Omental fat pad (tissue), 4 donors: ENCODE measurements around the gene DCUN1D3. TPM values are rescaled to one million over a fixed set of nuclear protein-coding genes. Genes with fewer than 3 reads are reported as not detected.

Experiments used
- ATAC-seq: fragments of 150-250 bp; one replicate; pipeline ENCODE4 v1.9.1; 2016; ENCODE audit warnings: mild to moderate bottlenecking, moderate library complexity; ENCODE audit not compliant: low FRiP score
- DNase-seq: peaks from one replicate; pipeline ENCODE4 v3.0.0-alpha.2; 2019; ENCODE audit warnings: low spot score
- total RNA-seq, 4 donors: library from RNA; depleted of rRNA; stranded (reverse); fragments of >200 nt; gene quantifications; one replicate each; pipeline ENCODE4 v1.1.0, GENCODE V29; 2016
- TF ChIP-seq, protein P1 (sequence below), 3 donors: fragments of 450-650 bp; IDR thresholded peaks; one replicate each; pipeline ENCODE4 v1.5.1; 2016 to 2017; ENCODE audit warnings: antibody characterized with exemption in 3 of 3, mild to moderate bottlenecking in 3 of 3, moderate library complexity in 2 of 3

The DCUN1D3 gene
- total RNA-seq, 4 donors from 2014 or later = 37.4 to 103 (median 79.9) TPM

DNA sequence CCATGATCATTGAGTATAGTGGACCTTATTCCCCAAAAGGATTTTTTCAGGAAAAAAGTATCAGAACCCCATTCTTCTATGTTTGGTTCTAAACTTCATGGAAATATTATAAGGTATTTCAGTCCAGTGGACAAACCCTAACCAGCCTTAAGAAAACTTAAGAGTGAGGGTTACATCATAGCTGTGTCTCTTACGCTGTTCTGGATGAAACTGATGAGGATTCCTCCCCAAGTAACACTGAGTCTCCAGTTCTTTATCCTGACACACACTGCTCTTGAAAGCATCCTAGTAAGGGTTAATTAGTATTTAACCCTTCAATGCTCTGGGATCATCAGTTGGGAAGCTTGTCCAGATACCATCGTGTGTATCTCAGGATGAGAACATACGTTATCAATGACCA is 5.4 kb upstream of the DCUN1D3 start:
- no peak for DNase-seq
- ATAC-seq = no peak
- TF ChIP-seq, protein P1, sequence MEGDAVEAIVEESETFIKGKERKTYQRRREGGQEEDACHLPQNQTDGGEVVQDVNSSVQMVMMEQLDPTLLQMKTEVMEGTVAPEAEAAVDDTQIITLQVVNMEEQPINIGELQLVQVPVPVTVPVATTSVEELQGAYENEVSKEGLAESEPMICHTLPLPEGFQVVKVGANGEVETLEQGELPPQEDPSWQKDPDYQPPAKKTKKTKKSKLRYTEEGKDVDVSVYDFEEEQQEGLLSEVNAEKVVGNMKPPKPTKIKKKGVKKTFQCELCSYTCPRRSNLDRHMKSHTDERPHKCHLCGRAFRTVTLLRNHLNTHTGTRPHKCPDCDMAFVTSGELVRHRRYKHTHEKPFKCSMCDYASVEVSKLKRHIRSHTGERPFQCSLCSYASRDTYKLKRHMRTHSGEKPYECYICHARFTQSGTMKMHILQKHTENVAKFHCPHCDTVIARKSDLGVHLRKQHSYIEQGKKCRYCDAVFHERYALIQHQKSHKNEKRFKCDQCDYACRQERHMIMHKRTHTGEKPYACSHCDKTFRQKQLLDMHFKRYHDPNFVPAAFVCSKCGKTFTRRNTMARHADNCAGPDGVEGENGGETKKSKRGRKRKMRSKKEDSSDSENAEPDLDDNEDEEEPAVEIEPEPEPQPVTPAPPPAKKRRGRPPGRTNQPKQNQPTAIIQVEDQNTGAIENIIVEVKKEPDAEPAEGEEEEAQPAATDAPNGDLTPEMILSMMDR (IDR thresholded peaks at IDR 0.05) = no peak

DNA sequence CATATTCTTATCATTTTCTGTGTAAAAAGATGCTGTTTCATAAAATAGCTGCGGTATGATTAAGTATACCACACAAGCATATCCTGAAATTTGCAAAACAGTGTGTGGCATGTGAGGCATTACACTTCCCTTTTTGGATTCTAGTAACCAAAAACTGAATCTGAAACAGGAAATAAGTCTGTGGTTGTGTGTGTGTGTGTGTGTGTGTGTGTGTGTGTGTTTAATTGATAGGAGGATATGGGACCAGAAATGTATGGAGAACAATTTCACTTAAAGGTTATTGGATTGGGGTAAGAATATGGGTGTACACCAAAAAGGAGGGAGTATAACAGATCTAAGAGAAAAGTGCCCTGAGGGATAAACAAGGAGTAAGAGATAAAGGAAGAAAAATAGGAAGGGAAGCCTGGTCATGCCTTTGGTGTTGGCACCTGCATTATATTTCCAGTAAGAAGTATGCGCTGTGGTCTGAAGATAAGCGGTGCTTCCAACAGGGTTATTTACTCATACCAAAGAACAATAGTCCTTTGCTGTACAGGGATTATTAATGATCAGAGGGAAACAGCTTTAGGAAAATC is 4.4 kb upstream of the DCUN1D3 start:
- TF ChIP-seq, protein P1 (IDR thresholded peaks at IDR 0.05) = no peak
- ATAC-seq = no peak
- no peak for DNase-seq

- ATAC-seq = no peak
- TF ChIP-seq, protein P1 (IDR thresholded peaks at IDR 0.05) = no peak
- DNase-seq = no peak
Observed at GRCh38 chr16:20903899-20904506, 3.8 kb upstream of the DCUN1D3 start.

GRCh38 chr16:20903116-20903898 is 3.1 kb upstream of the DCUN1D3 start:
- DNase-seq = no peak
- no peak for ATAC-seq
- TF ChIP-seq, protein P1 (IDR thresholded peaks at IDR 0.05) = no peak

GRCh38 chr16:20902426-20902825 is 2.3 kb upstream of the DCUN1D3 start:
- no peak for DNase-seq
- TF ChIP-seq, protein P1 (IDR thresholded peaks at IDR 0.05) = no peak
- ATAC-seq = no peak

GRCh38 chr16:20901436-20902112 is 1.4 kb upstream of the DCUN1D3 start:
- no peak for DNase-seq

More at GRCh38 chr16:20901436-20902112, 1.4 kb upstream of the DCUN1D3 start:
- no peak for ATAC-seq
- TF ChIP-seq, protein P1 (IDR thresholded peaks at IDR 0.05) = no peak
